Colonic mucosa (tissue), 4 donors: ENCODE measurements around the gene RTCB. TPM values are rescaled to one million over a fixed set of nuclear protein-coding genes. Genes with fewer than 3 reads are reported as not detected.

Experiments
- DNase-seq: peaks from one replicate; pipeline ENCODE4 v3.0.0-alpha.2; 2020
- H3K27ac ChIP-seq: fragments of 200-600 bp; one replicate; pipeline ENCODE4 v1.8.0; 2021
- H3K27me3 ChIP-seq: fragments of 200-600 bp; one replicate; pipeline ENCODE4 v1.8.0; 2021
- H3K36me3 ChIP-seq: fragments of 200-600 bp; one replicate; pipeline ENCODE4 v1.8.0; 2021
- H3K4me1 ChIP-seq: fragments of 200-600 bp; one replicate; pipeline ENCODE4 v1.8.0; 2021; ENCODE audit warnings: mild to moderate bottlenecking
- H3K4me3 ChIP-seq: fragments of 200-600 bp; one replicate; pipeline ENCODE4 v1.8.0; 2021
- H3K9ac ChIP-seq, 2 donors: one replicate each; pipeline ENCODE4 v1.7.0; 2013; ENCODE audit warnings: control low read depth in 2 of 2, low read depth in 2 of 2, low read length in 2 of 2
- H3K9me3 ChIP-seq: fragments of 200-600 bp; one replicate; pipeline ENCODE4 v1.8.0; 2021
- CTCF ChIP-seq: fragments of 200-600 bp; IDR thresholded peaks from one replicate; pipeline ENCODE4 v1.8.0; 2022; ENCODE audit warnings: antibody characterized with exemption, mild to moderate bottlenecking
- intact Hi-C: fragments of 100-400 bp; cut with DNase I; formaldehyde crosslinking; loops from one replicate; pipeline ENCODE4 v1.14.1; 2022
- total RNA-seq, 2 donors: library from RNA; stranded (reverse); fragmentation: NEBNext Ultra II Directional in 1 of 2; extraction: Animal tissue kit (Norgen Biotek cat#: 25700) in 1 of 2; gene quantifications; one replicate each; pipeline ENCODE4 v1.2.1, GENCODE V29; 2021
- donor health status: healthy.
- donor health status: DM: no; HTN: no; CAD: no.
- donor health status: DM: no; HTN: no; CAD: no.

Gene RTCB
- total RNA-seq, 2 donors from 2014 or later: 96.6 to 120 TPM

DNA sequence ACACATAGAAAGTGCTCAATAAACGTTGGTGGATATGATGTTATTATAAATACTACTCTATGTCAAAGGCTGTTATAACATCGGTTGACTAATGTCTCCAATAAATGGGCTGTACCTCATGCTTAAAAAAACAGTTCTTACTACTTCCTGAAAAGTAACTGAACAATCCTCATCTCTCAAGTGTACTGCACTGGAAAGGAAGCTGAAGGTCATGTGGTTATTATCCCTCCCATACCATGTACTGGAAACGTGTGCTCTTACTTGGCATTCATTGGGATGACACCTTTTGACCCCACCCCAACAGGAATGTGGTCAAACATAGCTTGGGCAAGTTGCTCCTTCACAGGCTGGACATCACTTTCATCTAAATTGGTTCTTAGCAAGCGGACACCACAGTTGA is 10.6 kb downstream of the RTCB start:
- Histone ChIP-seq H3K27ac (no peak overlapping the region), H3K9me3 (no peaks in the 10 kb centered on the region), H3K9ac (no peak overlapping the region), H3K27me3 (no peaks in the 10 kb centered on the region), H3K36me3 (peaks cover 36% of the 10 kb centered on the region), H3K4me3 (no peak overlapping the region), H3K4me1 (no peaks in the 10 kb centered on the region)
- intact Hi-C loops: no loop called here
- DNase-seq: no peak
- TF ChIP-seq CTCF: no peak

DNA sequence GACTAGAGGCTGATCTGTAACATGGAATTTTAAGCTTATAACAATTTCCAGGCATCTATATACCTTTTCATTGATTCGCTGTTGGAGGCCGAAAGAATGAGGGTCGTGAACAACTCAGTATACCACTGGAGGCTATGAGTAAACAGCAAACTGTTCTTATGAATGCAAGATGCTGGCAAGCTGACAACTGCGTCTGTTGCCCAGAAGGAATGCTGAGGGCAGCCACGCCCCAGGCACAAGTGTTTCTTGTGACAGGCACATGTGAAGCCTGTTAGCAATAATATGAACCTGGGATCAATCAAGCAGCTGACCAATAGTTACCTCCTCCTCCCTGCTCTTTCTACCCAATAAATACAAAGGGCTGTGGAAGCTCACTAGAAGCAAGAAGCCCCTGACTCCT is 15.3 kb downstream of the RTCB start:
- Histone ChIP-seq H3K9me3 (no peaks in the 10 kb centered on the region), H3K9ac (no peak overlapping the region), H3K27ac (no peak overlapping the region), H3K4me1 (no peaks in the 10 kb centered on the region), H3K36me3 (peaks cover 44% of the 10 kb centered on the region), H3K27me3 (no peaks in the 10 kb centered on the region), H3K4me3 (no peak overlapping the region)
- no peak for TF ChIP-seq CTCF
- intact Hi-C loops: no loop called here
- DNase-seq: no peak

- H3K4me1 ChIP-seq: no peaks in the 10 kb centered on the region
- no peak for DNase-seq
- no peak overlapping the region for H3K9ac ChIP-seq
- intact Hi-C loops: no loop called here
- H3K4me3 ChIP-seq: no peak overlapping the region
- H3K27ac ChIP-seq: no peak overlapping the region
- peaks cover 48% of the 10 kb centered on the region for H3K36me3 ChIP-seq
- H3K27me3 ChIP-seq: no peaks in the 10 kb centered on the region
- no peak for TF ChIP-seq CTCF
- H3K9me3 ChIP-seq: no peaks in the 10 kb centered on the region
Observed at GRCh38 chr22:32396255-32396654, 15.8 kb downstream of the RTCB start.

- intact Hi-C loops: no loop called here
- Histone ChIP-seq H3K4me1 (no peaks in the 10 kb centered on the region), H3K27me3 (no peaks in the 10 kb centered on the region), H3K9ac (no peak overlapping the region), H3K27ac (no peak overlapping the region), H3K4me3 (no peak overlapping the region), H3K9me3 (no peaks in the 10 kb centered on the region), H3K36me3 (peaks cover 52% of the 10 kb centered on the region)
- TF ChIP-seq CTCF: no peak
- no peak for DNase-seq
Observed at GRCh38 chr22:32395107-32395506, 16.9 kb downstream of the RTCB start.

DNA sequence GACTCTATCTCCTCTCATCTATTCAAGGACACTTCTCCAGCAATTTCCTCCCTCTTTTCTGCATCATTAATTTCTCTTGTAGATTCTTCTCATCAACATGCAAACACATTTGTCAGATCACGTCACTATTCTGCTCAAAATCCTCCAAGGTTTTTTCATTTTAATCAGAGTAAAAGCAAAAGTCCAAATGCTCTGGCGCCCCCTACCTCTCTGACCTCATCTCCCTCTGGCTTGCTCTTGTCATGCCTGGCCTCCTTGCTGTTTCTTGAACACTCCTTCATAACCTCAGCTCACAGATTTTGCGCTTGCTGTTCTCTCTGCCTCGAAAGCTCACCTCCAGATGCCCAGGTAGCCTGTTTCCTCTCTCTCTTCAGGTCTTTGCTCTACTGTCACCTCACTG is 22.4 kb downstream of the RTCB start:
- Histone ChIP-seq H3K4me3 (no peak overlapping the region), H3K36me3 (peaks cover 30% of the 10 kb centered on the region)

More for the DNA sequence above, 22.4 kb downstream of the RTCB start:
- intact Hi-C loops: no loop called here
- TF ChIP-seq CTCF: peak; percentile 14
- Histone ChIP-seq H3K27me3 (no peaks in the 10 kb centered on the region), H3K9me3 (no peaks in the 10 kb centered on the region), H3K27ac (no peak overlapping the region), H3K4me1 (no peaks in the 10 kb centered on the region), H3K9ac (no peak overlapping the region)
- no peak for DNase-seq
